Activated T-cell treated with anti-CD3 and anti-CD28 coated beads for 4 hours (primary cell): ENCODE data around the gene RFC2.

ENCODE experiments used
- DNase-seq: peaks from one replicate; pipeline ENCODE4 v3.0.0-alpha.2; 2020

RFC2 gene

DNA sequence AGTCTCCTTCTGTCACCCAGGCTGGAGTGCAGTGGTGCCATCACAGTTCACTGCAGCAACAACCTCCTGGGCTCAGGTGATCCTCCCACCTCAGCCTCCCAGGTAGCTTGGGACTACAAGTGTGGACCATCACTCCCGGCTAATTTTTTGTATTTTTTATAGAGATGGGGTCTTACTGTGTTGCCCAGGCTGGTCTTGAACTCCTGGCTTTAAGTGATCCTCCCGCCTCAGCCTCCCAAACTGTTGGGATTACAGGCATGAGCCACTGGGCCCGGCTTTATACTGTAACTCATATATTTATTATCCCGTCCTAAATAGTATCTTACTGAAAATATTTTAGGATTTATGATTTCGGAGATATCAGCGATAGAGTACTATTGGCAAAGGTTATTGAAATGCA, 69.2 kb downstream of the RFC2 start:
- no peak for DNase-seq

DNA sequence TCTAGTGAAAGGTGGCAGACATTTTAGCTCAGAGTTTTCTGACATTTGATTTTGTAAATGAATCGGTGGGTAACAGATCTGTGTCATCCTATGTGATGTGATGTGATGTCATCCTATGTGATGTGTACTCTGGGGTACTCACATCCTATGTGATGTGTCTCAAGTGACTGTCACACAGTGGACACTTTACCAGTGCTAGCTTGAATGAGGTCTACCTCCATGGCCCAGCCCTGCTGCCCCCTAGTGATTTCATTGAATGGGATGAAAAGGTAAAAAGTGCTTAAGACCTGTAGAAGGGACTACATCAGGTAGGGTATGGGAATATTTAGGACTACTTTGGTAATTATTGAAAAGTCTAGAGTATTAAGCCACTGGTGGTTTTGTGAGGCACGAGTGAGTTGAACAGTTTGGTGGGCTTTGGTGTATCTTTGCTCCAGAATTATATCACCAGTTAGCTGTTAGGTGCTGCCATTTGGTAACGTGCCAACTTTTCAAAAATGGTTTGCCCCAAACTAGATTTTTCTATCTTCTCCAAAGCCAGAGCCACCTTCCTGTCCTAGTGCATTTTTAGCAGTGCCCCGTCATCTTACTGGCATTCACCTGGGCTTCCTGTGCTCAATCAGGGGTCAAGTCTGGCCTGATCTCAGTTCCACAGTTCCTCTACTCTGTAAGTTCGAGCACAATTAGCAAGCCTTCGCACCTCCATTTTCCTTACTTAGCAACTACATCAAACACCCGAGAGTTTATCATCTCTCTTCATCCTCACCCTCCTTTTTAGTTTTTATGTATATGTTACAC, 70.3 kb downstream of the RFC2 start:
- no peak for DNase-seq

DNA sequence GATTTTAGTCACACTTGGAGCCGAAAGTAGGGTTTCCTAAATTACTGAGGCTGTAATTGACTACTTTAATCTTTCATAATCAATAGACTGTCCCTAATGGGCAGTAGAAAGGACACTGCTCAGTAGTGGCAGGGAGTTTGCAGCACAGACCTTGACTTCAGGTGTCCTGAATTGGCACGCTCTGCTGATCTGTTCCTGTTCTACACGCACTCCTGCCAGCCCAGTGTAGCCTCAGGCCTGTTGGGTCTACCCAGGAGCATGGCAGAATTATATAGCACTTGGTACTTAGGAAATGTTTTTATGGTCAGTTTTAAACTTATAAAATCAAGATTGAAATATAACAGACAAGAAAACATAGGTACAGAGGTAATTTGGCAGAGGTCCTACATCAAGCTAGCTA, 71.1 kb downstream of the RFC2 start:
- no peak for DNase-seq

- DNase-seq: no peak
Measured at GRCh38 chr7:74182453-74183090, 71.6 kb downstream of the RFC2 start.

DNA sequence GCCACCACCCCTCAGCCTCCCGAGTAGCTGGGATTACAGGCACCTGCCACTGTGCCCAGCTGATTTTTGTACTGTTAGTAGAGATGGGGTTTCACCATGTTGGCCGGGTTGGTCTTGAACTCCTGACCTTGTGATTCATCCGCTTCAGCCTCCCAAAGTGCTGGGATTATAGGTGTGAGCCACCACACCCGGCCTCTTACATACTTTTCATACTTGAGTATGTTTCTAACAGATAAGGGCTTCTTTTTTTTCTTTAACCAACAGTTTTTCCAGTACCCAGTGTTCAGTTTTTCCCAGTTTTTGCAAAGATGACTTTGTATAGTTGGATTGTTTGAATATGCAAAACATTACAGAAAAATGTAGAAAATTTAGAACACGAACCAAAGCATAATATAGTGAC, 72.4 kb downstream of the RFC2 start:
- DNase-seq: no peak
